Vagina (tissue), 2 donors: ENCODE results near the gene WDFY1. TPM values are rescaled to one million over a fixed set of nuclear protein-coding genes. Genes with fewer than 3 reads are reported as not detected.

ENCODE experiments used
- DNase-seq, 2 donors: peaks; one replicate each; pipeline ENCODE4 v3.0.0-alpha.2; 2017; ENCODE audit errors: extremely low spot score in 2 of 2
- H3K27ac ChIP-seq: fragments of 200-600 bp; sonication (generic); one replicate; pipeline ENCODE4 v1.5.1; 2019
- H3K27me3 ChIP-seq: fragments of 200-600 bp; sonication (generic); one replicate; pipeline ENCODE4 v1.5.1; 2019
- H3K36me3 ChIP-seq, 2 donors: fragments of 200-600 bp; sonication (generic); one replicate each; pipeline ENCODE4 v1.5.1; 2017 to 2019
- H3K4me1 ChIP-seq: fragments of 200-600 bp; sonication (generic); one replicate; pipeline ENCODE4 v1.5.1; 2019
- H3K4me3 ChIP-seq, 2 donors: fragments of 200-600 bp; sonication (generic); 1 replicate in 1 of 2; 2 replicates in 1 of 2; pipeline ENCODE4 v1.5.1; 2016 to 2019
- H3K9me3 ChIP-seq: fragments of 200-600 bp; sonication (generic); one replicate; pipeline ENCODE4 v1.5.1; 2019
- CTCF ChIP-seq, 3 experiments: fragments of 450-650 bp in 2 of 3; fragments of 200-600 bp in 1 of 3; sonication (generic) in 1 of 3; IDR thresholded peaks; one replicate each; pipeline ENCODE4 v1.5.1; 2017 to 2019; ENCODE audit warnings: antibody characterized with exemption in 3 of 3, mild to moderate bottlenecking in 2 of 3, moderate library complexity in 2 of 3
- POLR2A ChIP-seq, 2 donors: fragments of 450-650 bp; IDR thresholded peaks; one replicate each; pipeline ENCODE4 v1.6.1; 2017; ENCODE audit warnings: antibody characterized with exemption in 2 of 2, mild to moderate bottlenecking in 2 of 2, moderate library complexity in 2 of 2
- POLR2AphosphoS5 ChIP-seq, 2 donors: sonication (generic); formaldehyde crosslinking; IDR thresholded peaks; one replicate each; pipeline ENCODE4 v1.9.0; 2017; ENCODE audit warnings: antibody characterized with exemption in 2 of 2, mild to moderate bottlenecking in 2 of 2, low read depth in 1 of 2; ENCODE audit not compliant: insufficient read depth in 1 of 2
- intact Hi-C: fragments of 100-400 bp; cut with DNase I; formaldehyde crosslinking; loops from one replicate; pipeline ENCODE4 v1.15.1; 2023
- total RNA-seq: library from RNA; depleted of rRNA; stranded (reverse); fragments of >200 nt; gene quantifications from one replicate; pipeline ENCODE4 v1.2.3, GENCODE V29; 2016

Gene WDFY1
- total RNA-seq, 1 donor from 2014 or later: 44.2 TPM

DNA sequence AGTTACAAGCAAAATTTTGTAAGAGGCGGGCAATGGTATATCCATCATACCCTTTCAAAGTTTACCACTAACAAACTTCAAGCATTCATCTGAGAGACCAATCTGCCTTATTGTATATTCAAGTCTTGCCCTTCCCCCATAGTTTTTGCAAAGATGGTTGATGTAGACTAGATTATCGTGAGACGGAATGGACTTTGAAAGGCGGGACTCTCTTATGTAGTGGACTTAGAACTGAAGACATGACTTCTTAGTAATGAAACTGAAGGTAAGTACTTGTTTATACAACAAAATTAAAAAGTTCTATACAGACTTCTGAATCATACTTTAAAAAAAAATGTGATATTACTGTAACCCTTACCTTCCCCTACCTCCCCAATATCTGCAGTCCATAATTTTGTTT, 118.1 kb downstream of the WDFY1 start:
- intact Hi-C loops: no loop called here
- no peaks in the 10 kb centered on the region for H3K9me3 ChIP-seq
- no peak overlapping the region for H3K27ac ChIP-seq
- no peaks in the 10 kb centered on the region for H3K36me3 ChIP-seq
- H3K27me3 ChIP-seq: no peaks in the 10 kb centered on the region
- no peak overlapping the region for H3K4me3 ChIP-seq
- TF ChIP-seq POLR2AphosphoS5 (IDR thresholded peaks at IDR 0.05; ENCODE audit: insufficient read depth in 1 of 2, low read depth in 1 of 2) (no peak), CTCF (IDR thresholded peaks at IDR 0.05) (no peak), POLR2A (IDR thresholded peaks at IDR 0.05) (no peak)
- H3K4me1 ChIP-seq: no peaks in the 10 kb centered on the region
- no peak for DNase-seq

Other genes with a start within 250 kb of the WDFY1 start
- gene AP1S3, start 107.8 kb downstream of the WDFY1 start, total RNA-seq: 9.8 TPM
- gene MRPL44, start 12.1 kb upstream of the WDFY1 start, total RNA-seq: 11.8 TPM
- gene SERPINE2, start 94.0 kb upstream of the WDFY1 start, total RNA-seq: 52.3 TPM